SU-DHL-6 (cell line): ENCODE results near the gene ADAMTS8.

Experiments used
- H2AFZ ChIP-seq: fragments of 200-600 bp; sonication (generic); 2 replicates; pipeline ENCODE4 v1.6.1; 2014; ENCODE audit warnings: low read depth, mild to moderate bottlenecking, moderate library complexity, mixed read lengths, antibody characterized with exemption, low read length; ENCODE audit not compliant: severe bottlenecking
- H3F3A ChIP-seq: fragments of 200-600 bp; shearing (Covaris generic); 2 replicates; pipeline ENCODE4 v1.6.0; 2016; ENCODE audit warnings: antibody characterized with exemption, mild to moderate bottlenecking; ENCODE audit not compliant: insufficient read depth
- H3K27ac ChIP-seq: fragments of 200-600 bp; sonication (generic); 2 replicates; pipeline ENCODE4 v1.5.1; 2016; ENCODE audit warnings: low read depth, mild to moderate bottlenecking, low read length, moderate library complexity, mixed read lengths
- H3K27me3 ChIP-seq: fragments of 200-600 bp; sonication (generic), shearing (Covaris generic); 2 replicates; pipeline ENCODE4 v1.6.0; 2014; ENCODE audit warnings: mild to moderate bottlenecking, low read length
- H3K36me3 ChIP-seq: fragments of 200-600 bp; sonication (generic); 2 replicates; pipeline ENCODE4 v1.6.1; 2014; ENCODE audit warnings: mild to moderate bottlenecking, low read length, mixed read lengths
- H3K4me2 ChIP-seq: fragments of 300-600, 200-600 bp; shearing (Covaris generic), sonication (generic); 2 replicates; pipeline ENCODE4 v1.6.0; 2014; ENCODE audit warnings: low read length, low read depth, mild to moderate bottlenecking; ENCODE audit not compliant: poor library complexity, severe bottlenecking
- H3K4me3 ChIP-seq: fragments of 200-600 bp; sonication (generic); 2 replicates; pipeline ENCODE4 v1.5.1; 2014; ENCODE audit warnings: antibody characterized with exemption, low read length, mild to moderate bottlenecking, mixed read lengths; ENCODE audit not compliant: insufficient read depth, poor library complexity, severe bottlenecking
- H3K79me2 ChIP-seq: fragments of 200-600 bp; sonication (generic); 2 replicates; pipeline ENCODE4 v1.6.1; 2014; ENCODE audit warnings: mild to moderate bottlenecking, low read length, moderate library complexity; ENCODE audit not compliant: insufficient read depth
- H3K9ac ChIP-seq: fragments of 200-600 bp; sonication (generic); 2 replicates; pipeline ENCODE4 v1.7.0; 2014; ENCODE audit warnings: mild to moderate bottlenecking, low read length
- H3K9me2 ChIP-seq: fragments of 200-600 bp; sonication (generic); replicated peaks from 2 replicates; pipeline ENCODE4 v1.6.1; 2014; ENCODE audit warnings: low read length; ENCODE audit not compliant: insufficient read depth
- H3K9me3 ChIP-seq: fragments of 200-600 bp; sonication (generic); 2 replicates; pipeline ENCODE4 v1.6.1; 2014; ENCODE audit warnings: low read length, mixed read lengths; ENCODE audit not compliant: insufficient read depth
- H4K20me1 ChIP-seq: fragments of 200-600 bp; sonication (generic); 2 replicates; pipeline ENCODE4 v1.6.1; 2014; ENCODE audit warnings: low read depth, mild to moderate bottlenecking, antibody characterized with exemption, low read length, moderate library complexity, mixed read lengths
- CTCF ChIP-seq: fragments of 200-600 bp; sonication (generic); IDR thresholded peaks from one replicate; pipeline ENCODE4 v1.5.1; 2017; ENCODE audit warnings: antibody characterized with exemption, mild to moderate bottlenecking, low read length, moderate library complexity; ENCODE audit not compliant: insufficient read depth, poor library complexity, severe bottlenecking
- EZH2phosphoT487 ChIP-seq: fragments of 200-600 bp; sonication (generic), shearing (Covaris generic); conservative IDR thresholded peaks from 2 replicates; pipeline ENCODE4 v1.6.1; 2018; ENCODE audit warnings: mild to moderate bottlenecking, antibody characterized with exemption, low read length, moderate library complexity, mixed read lengths

The ADAMTS8 gene

DNA sequence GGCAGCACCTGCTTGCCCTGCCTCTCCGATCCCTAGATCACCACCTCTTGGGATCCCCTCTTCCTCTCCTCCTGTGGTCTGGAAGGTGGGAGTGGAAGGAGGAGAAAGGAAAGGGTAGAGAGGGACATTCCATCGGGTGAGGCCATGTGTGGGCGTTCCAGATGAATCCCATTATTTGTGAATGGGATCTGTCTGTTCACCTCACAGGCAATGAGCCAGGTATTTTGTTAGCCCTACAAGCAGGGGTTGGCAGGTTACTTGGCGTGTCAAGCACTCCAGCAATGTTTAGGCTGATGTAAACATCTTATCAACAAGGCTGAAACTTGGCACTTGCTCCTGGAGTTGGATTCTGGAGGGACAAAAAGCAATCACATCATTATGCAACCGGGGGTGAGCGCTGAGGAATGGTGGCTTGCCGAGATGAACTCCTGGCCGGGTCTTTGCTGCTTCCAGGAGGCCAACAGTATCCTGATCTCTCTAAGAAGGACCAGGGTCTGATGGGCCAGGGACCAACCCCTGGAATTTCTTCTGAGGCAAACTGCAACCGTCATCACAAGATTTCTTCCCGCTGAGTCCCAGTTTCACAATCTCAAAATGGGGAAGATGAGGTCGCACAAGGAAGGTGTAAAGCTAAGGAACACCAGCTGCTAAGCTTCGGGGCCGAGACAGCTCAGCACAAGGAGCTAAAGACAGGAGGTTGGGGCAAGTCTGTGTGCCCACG is 7.8 kb downstream of the ADAMTS8 start:
- TF ChIP-seq CTCF = no peak
- TF ChIP-seq EZH2phosphoT487 = no peak

GRCh38 chr11:130418756-130419155 is 9.7 kb downstream of the ADAMTS8 start:
- no peak overlapping the region for H3K4me3 ChIP-seq
- H3K9me2 ChIP-seq = no peaks in the 10 kb centered on the region
- no peak overlapping the region for H3K27ac ChIP-seq
- no peaks in the 10 kb centered on the region for H4K20me1 ChIP-seq
- H3K79me2 ChIP-seq = no peaks in the 10 kb centered on the region
- no peaks in the 10 kb centered on the region for H3K9me3 ChIP-seq
- H3K9ac ChIP-seq = no peak overlapping the region
- no peak overlapping the region for H3K4me2 ChIP-seq
- H2AFZ ChIP-seq = no peak overlapping the region
- no peaks in the 10 kb centered on the region for H3K36me3 ChIP-seq
- no peak for TF ChIP-seq CTCF
- no peak for TF ChIP-seq EZH2phosphoT487
- H3F3A ChIP-seq = no peaks in the 10 kb centered on the region
- H3K27me3 ChIP-seq = no peaks in the 10 kb centered on the region

More for the DNA sequence above, 7.8 kb downstream of the ADAMTS8 start:
- Histone ChIP-seq H3K27me3 (no peaks in the 10 kb centered on the region), H3K27ac (no peak overlapping the region), H3K9me3 (no peaks in the 10 kb centered on the region), H4K20me1 (no peaks in the 10 kb centered on the region), H3K4me3 (no peak overlapping the region), H2AFZ (no peak overlapping the region), H3K4me2 (no peak overlapping the region), H3K9me2 (no peaks in the 10 kb centered on the region), H3K36me3 (no peaks in the 10 kb centered on the region), H3F3A (no peaks in the 10 kb centered on the region), H3K79me2 (no peaks in the 10 kb centered on the region), H3K9ac (no peak overlapping the region)

GRCh38 chr11:130418210-130418609 is 10.2 kb downstream of the ADAMTS8 start:
- no peak overlapping the region for H3K4me2 ChIP-seq
- no peak overlapping the region for H3K27ac ChIP-seq
- no peaks in the 10 kb centered on the region for H3K9me2 ChIP-seq
- no peaks in the 10 kb centered on the region for H3K9me3 ChIP-seq
- H3K9ac ChIP-seq = no peak overlapping the region
- no peaks in the 10 kb centered on the region for H3F3A ChIP-seq
- H3K79me2 ChIP-seq = no peaks in the 10 kb centered on the region
- no peaks in the 10 kb centered on the region for H3K27me3 ChIP-seq
- TF ChIP-seq EZH2phosphoT487 (no peak), CTCF (no peak)
- H2AFZ ChIP-seq = no peak overlapping the region
- H4K20me1 ChIP-seq = no peaks in the 10 kb centered on the region
- H3K4me3 ChIP-seq = no peak overlapping the region
- H3K36me3 ChIP-seq = no peaks in the 10 kb centered on the region
